ENCODE measurements around the gene EFHC1. TPM values are rescaled to one million over a fixed set of nuclear protein-coding genes. Genes with fewer than 3 reads are reported as not detected.

Gene EFHC1
- total RNA-seq: 10 to 100 TPM; 49.0 to 81.7 TPM
- 10 to 100 TPM; 15.7 to 21.9 TPM for polyA plus RNA-seq
- long read RNA-seq, donor 1, full-length matches to known transcripts: 3 of 18 reads
- long read RNA-seq, donor 1, partial matches to known transcripts: 15 of 18 reads
- long read RNA-seq, donor 1, other reads (novel, unspliced or antisense): 0 of 18 reads
- long read RNA-seq, donor 2, full-length matches to known transcripts: 2 of 24 reads
- long read RNA-seq, donor 2, partial matches to known transcripts: 22 of 24 reads
- long read RNA-seq, donor 2, other reads (novel, unspliced or antisense): 0 of 24 reads
- long read RNA-seq, donor 3, full-length matches to known transcripts: 4 of 14 reads
- long read RNA-seq, donor 3, partial matches to known transcripts: 10 of 14 reads
- long read RNA-seq, donor 3, other reads (novel, unspliced or antisense): 0 of 14 reads
- long read RNA-seq, donor 4, full-length matches to known transcripts: 2 of 2 reads
- long read RNA-seq, donor 4, partial matches to known transcripts: 0 of 2 reads
- long read RNA-seq, donor 4, other reads (novel, unspliced or antisense): 0 of 2 reads
- long read RNA-seq, donor 5, full-length matches to known transcripts: 7 of 22 reads
- long read RNA-seq, donor 5, partial matches to known transcripts: 15 of 22 reads
- long read RNA-seq, donor 5, other reads (novel, unspliced or antisense): 0 of 22 reads

- 0% methylated on average over 56 to 57 of the region's 57 CpGs for WGBS, 2 donors
- Histone ChIP-seq H3K27me3 (ENCODE audit: control insufficient read depth in 3 of 3, insufficient read depth in 3 of 3, low read length in 2 of 3) (no peaks in the 10 kb centered on the region), H3K4me3 (peak within 1 kb of the TSS; percentile 81), H3K9ac (ENCODE audit: insufficient read depth in 1 of 2, low read length in 2 of 2) (peak within 1 kb of the TSS; percentile 88 to 94), H3K27ac (ENCODE audit: low read depth in 1 of 2, low read length in 1 of 2) (peak within 1 kb of the TSS; percentile 89 to 90), H3K9me3 (ENCODE audit: control insufficient read depth in 4 of 4, insufficient read depth in 3 of 4, low read length in 3 of 4) (no peaks in the 10 kb centered on the region), H3K36me3 (ENCODE audit: control insufficient read depth in 4 of 4, insufficient read depth in 4 of 4, low read length in 4 of 4) (peaks cover 0 to 3% (median 1%) of the 10 kb centered on the region in 4 donors), H3K4me1 (ENCODE audit: control insufficient read depth in 5 of 5, insufficient read depth in 5 of 5, low read length in 5 of 5) (peaks cover 4 to 16% (median 6%) of the 10 kb centered on the region in 5 donors)
- TF ChIP-seq CTCF (IDR thresholded peaks at IDR 0.05; ENCODE audit: control extremely low read depth, extremely low read depth): no peak
- DNase-seq (peak; percentile 99), ATAC-seq (ENCODE audit: insufficient read depth, low FRiP score) (peak; percentile 98)
Measured at GRCh38 chr6:52419809-52420667, at the start of gene EFHC1. TSS of gene EFHC1 (plus strand) at chr6:52420342. CDS start at chr6:52420411, 69 bp downstream.

GRCh38 chr6:52371656-52372191 is 48.4 kb upstream of the EFHC1 start:
- Histone ChIP-seq H3K4me1 (ENCODE audit: control insufficient read depth in 5 of 5, insufficient read depth in 5 of 5, low read length in 5 of 5) (peaks cover 0 to 12% (median 9%) of the 10 kb centered on the region in 5 donors), H3K36me3 (ENCODE audit: control insufficient read depth in 4 of 4, insufficient read depth in 4 of 4, low read length in 4 of 4) (peaks cover 0 to 2% (median 0%) of the 10 kb centered on the region in 4 donors), H3K9ac (ENCODE audit: insufficient read depth in 1 of 2, low read length in 2 of 2) (no peak overlapping the region), H3K9me3 (ENCODE audit: control insufficient read depth in 4 of 4, insufficient read depth in 3 of 4, low read length in 3 of 4) (no peaks in the 10 kb centered on the region), H3K27me3 (ENCODE audit: control insufficient read depth in 3 of 3, insufficient read depth in 3 of 3, low read length in 2 of 3) (no peaks in the 10 kb centered on the region), H3K4me3 (no peak overlapping the region), H3K27ac (ENCODE audit: low read depth in 1 of 2, low read length in 1 of 2) (no peak overlapping the region)
- 46 to 75% methylated on average over 2 of the region's 2 CpGs for WGBS, 2 donors
- no peak for TF ChIP-seq CTCF (IDR thresholded peaks at IDR 0.05; ENCODE audit: control extremely low read depth, extremely low read depth)
- ATAC-seq (ENCODE audit: insufficient read depth, low FRiP score): no peak
- DNase-seq: peak; percentile 34 to 60 (median 56)

GRCh38 chr6:52373151-52373690 is 46.9 kb upstream of the EFHC1 start:
- ATAC-seq (ENCODE audit: insufficient read depth, low FRiP score) (no peak), DNase-seq (no peak)
- WGBS, 2 donors: 98 to 99% methylated on average over 5 of the region's 5 CpGs
- Histone ChIP-seq H3K36me3 (ENCODE audit: control insufficient read depth in 4 of 4, insufficient read depth in 4 of 4, low read length in 4 of 4) (no peaks in the 10 kb centered on the region), H3K4me1 (ENCODE audit: control insufficient read depth in 5 of 5, insufficient read depth in 5 of 5, low read length in 5 of 5) (peaks cover 0 to 12% (median 9%) of the 10 kb centered on the region in 5 donors), H3K4me3 (no peak overlapping the region), H3K27ac (ENCODE audit: low read depth in 1 of 2, low read length in 1 of 2) (no peak overlapping the region), H3K9me3 (ENCODE audit: control insufficient read depth in 4 of 4, insufficient read depth in 3 of 4, low read length in 3 of 4) (no peaks in the 10 kb centered on the region), H3K9ac (ENCODE audit: insufficient read depth in 1 of 2, low read length in 2 of 2) (no peak overlapping the region), H3K27me3 (ENCODE audit: control insufficient read depth in 3 of 3, insufficient read depth in 3 of 3, low read length in 2 of 3) (no peaks in the 10 kb centered on the region)
- TF ChIP-seq CTCF (IDR thresholded peaks at IDR 0.05; ENCODE audit: control extremely low read depth, extremely low read depth): no peak

Data from lung (tissue), 16 donors.